Rectal smooth muscle tissue (tissue), 1 donor: ENCODE data around the gene SRMS.

ENCODE experiments used
- H3K27ac ChIP-seq: one replicate; pipeline ENCODE4 v1.7.0; 2013; ENCODE audit warnings: low read depth, low read length, inconsistent platforms
- H3K27me3 ChIP-seq: one replicate; pipeline ENCODE4 v1.7.0; 2013; ENCODE audit warnings: low read length; ENCODE audit not compliant: control insufficient read depth, insufficient read depth
- H3K36me3 ChIP-seq: one replicate; pipeline ENCODE4 v1.7.0; 2013; ENCODE audit warnings: low read length; ENCODE audit not compliant: control insufficient read depth, insufficient read depth
- H3K4me1 ChIP-seq: one replicate; pipeline ENCODE4 v1.7.0; 2013; ENCODE audit warnings: low read length; ENCODE audit not compliant: control insufficient read depth, insufficient read depth
- H3K4me3 ChIP-seq: one replicate; pipeline ENCODE4 v1.7.0; 2013; ENCODE audit warnings: low read length
- H3K9ac ChIP-seq: one replicate; pipeline ENCODE4 v1.7.0; 2013; ENCODE audit warnings: low read length

Gene SRMS

GRCh38 chr20:63547725-63548480 lies at the start of gene SRMS:
Gene SRMS (minus strand): TSS chr20:63547749. CDS start chr20:63547463, 286 bp downstream.
- Histone ChIP-seq H3K27me3 (peaks cover 5% of the 10 kb centered on the region), H3K36me3 (no peaks in the 10 kb centered on the region), H3K4me3 (no peak within 1 kb of the TSS), H3K27ac (no peak within 1 kb of the TSS), H3K4me1 (no peaks in the 10 kb centered on the region), H3K9ac (no peak within 1 kb of the TSS)

GRCh38 chr20:63596423-63596822 lies 48.9 kb upstream of the SRMS start:
- peaks cover 27% of the 10 kb centered on the region for H3K36me3 ChIP-seq

GRCh38 chr20:63595416-63596127 lies 48.0 kb upstream of the SRMS start:
- H3K4me3 ChIP-seq, result no peak overlapping the region
- no peaks in the 10 kb centered on the region for H3K4me1 ChIP-seq
- H3K27ac ChIP-seq, result no peak overlapping the region
- H3K9ac ChIP-seq, result no peak overlapping the region
- no peaks in the 10 kb centered on the region for H3K27me3 ChIP-seq
- H3K36me3 ChIP-seq, result peaks cover 22% of the 10 kb centered on the region

More at GRCh38 chr20:63596423-63596822, 48.9 kb upstream of the SRMS start:
- Histone ChIP-seq H3K4me3 (no peak overlapping the region), H3K27me3 (no peaks in the 10 kb centered on the region), H3K4me1 (no peaks in the 10 kb centered on the region), H3K9ac (no peak overlapping the region), H3K27ac (no peak overlapping the region)

GRCh38 chr20:63594043-63594561 lies 46.6 kb upstream of the SRMS start:
- H3K27me3 ChIP-seq, result no peaks in the 10 kb centered on the region
- H3K27ac ChIP-seq, result peak overlapping the region; percentile 17
- no peak overlapping the region for H3K4me3 ChIP-seq
- H3K4me1 ChIP-seq, result no peaks in the 10 kb centered on the region
- no peak overlapping the region for H3K9ac ChIP-seq
- H3K36me3 ChIP-seq, result peaks cover 22% of the 10 kb centered on the region

- Histone ChIP-seq H3K36me3 (peaks cover 18% of the 10 kb centered on the region), H3K27ac (no peak overlapping the region), H3K9ac (no peak overlapping the region), H3K27me3 (no peaks in the 10 kb centered on the region), H3K4me1 (no peaks in the 10 kb centered on the region), H3K4me3 (no peak overlapping the region)
These were observed 45.1 kb upstream of the SRMS start for GRCh38 chr20:63592661-63593060.

- Histone ChIP-seq H3K27me3 (no peaks in the 10 kb centered on the region), H3K9ac (no peak overlapping the region), H3K27ac (no peak overlapping the region), H3K4me1 (no peaks in the 10 kb centered on the region), H3K4me3 (no peak overlapping the region), H3K36me3 (peaks cover 17% of the 10 kb centered on the region)
These were observed 44.3 kb upstream of the SRMS start for GRCh38 chr20:63591786-63592355.

GRCh38 chr20:63591147-63591533 lies 43.6 kb upstream of the SRMS start:
- Histone ChIP-seq H3K27me3 (no peaks in the 10 kb centered on the region), H3K9ac (no peak overlapping the region), H3K4me3 (no peak overlapping the region), H3K4me1 (no peaks in the 10 kb centered on the region), H3K27ac (no peak overlapping the region), H3K36me3 (peaks cover 17% of the 10 kb centered on the region)

GRCh38 chr20:63590218-63591146 lies 42.9 kb upstream of the SRMS start:
- no peaks in the 10 kb centered on the region for H3K27me3 ChIP-seq
- H3K9ac ChIP-seq, result no peak overlapping the region
- H3K4me1 ChIP-seq, result no peaks in the 10 kb centered on the region
- H3K36me3 ChIP-seq, result peaks cover 12% of the 10 kb centered on the region
- H3K4me3 ChIP-seq, result no peak overlapping the region
- H3K27ac ChIP-seq, result no peak overlapping the region

- Histone ChIP-seq H3K36me3 (peaks cover 9% of the 10 kb centered on the region), H3K4me1 (no peaks in the 10 kb centered on the region), H3K27ac (no peak overlapping the region), H3K27me3 (no peaks in the 10 kb centered on the region), H3K4me3 (no peak overlapping the region), H3K9ac (no peak overlapping the region)
These were observed 42.0 kb upstream of the SRMS start for GRCh38 chr20:63589261-63590217.

GRCh38 chr20:63588641-63589041 lies 41.1 kb upstream of the SRMS start:
- H3K27ac ChIP-seq, result no peak overlapping the region
- H3K36me3 ChIP-seq, result peaks cover 9% of the 10 kb centered on the region
- H3K4me1 ChIP-seq, result no peaks in the 10 kb centered on the region
- no peaks in the 10 kb centered on the region for H3K27me3 ChIP-seq
- no peak overlapping the region for H3K9ac ChIP-seq
- H3K4me3 ChIP-seq, result no peak overlapping the region
